Measurements from ENCODE around the gene IL10RB.
"Not testable (repeated sequence)": the region's sequence is repeated elsewhere in the genome, so short reads cannot be mapped to it uniquely, and the experiment has no call there.

DNA sequence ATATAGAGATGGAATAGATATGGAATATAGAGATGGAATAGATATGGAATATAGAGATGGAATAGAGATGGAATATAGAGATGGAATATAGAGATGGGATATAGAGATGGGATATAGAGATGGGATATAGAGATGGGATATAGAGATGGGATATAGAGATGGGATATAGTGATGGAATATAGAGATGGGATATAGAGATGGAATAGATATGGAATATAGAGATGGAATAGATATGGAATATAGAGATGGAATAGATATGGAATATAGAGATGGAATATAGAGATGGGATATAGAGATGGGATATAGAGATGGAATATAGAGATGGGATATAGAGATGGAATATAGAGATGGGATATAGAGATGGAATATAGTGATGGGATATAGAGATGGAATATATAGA, 57.4 kb downstream of the IL10RB start:
- TF ChIP-seq, protein P1, sequence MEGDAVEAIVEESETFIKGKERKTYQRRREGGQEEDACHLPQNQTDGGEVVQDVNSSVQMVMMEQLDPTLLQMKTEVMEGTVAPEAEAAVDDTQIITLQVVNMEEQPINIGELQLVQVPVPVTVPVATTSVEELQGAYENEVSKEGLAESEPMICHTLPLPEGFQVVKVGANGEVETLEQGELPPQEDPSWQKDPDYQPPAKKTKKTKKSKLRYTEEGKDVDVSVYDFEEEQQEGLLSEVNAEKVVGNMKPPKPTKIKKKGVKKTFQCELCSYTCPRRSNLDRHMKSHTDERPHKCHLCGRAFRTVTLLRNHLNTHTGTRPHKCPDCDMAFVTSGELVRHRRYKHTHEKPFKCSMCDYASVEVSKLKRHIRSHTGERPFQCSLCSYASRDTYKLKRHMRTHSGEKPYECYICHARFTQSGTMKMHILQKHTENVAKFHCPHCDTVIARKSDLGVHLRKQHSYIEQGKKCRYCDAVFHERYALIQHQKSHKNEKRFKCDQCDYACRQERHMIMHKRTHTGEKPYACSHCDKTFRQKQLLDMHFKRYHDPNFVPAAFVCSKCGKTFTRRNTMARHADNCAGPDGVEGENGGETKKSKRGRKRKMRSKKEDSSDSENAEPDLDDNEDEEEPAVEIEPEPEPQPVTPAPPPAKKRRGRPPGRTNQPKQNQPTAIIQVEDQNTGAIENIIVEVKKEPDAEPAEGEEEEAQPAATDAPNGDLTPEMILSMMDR (IDR thresholded peaks at IDR 0.05), result not testable (repeated sequence)
- TF ChIP-seq POLR2A (IDR thresholded peaks at IDR 0.05), result not testable (repeated sequence)

Measured in body of pancreas (tissue), 4 donors.